ENCODE measurements around the gene CCT5.
"Not testable (repeated sequence)": the region's sequence is repeated elsewhere in the genome, so short reads cannot be mapped to it uniquely, and the experiment has no call there.

Gene CCT5

DNA sequence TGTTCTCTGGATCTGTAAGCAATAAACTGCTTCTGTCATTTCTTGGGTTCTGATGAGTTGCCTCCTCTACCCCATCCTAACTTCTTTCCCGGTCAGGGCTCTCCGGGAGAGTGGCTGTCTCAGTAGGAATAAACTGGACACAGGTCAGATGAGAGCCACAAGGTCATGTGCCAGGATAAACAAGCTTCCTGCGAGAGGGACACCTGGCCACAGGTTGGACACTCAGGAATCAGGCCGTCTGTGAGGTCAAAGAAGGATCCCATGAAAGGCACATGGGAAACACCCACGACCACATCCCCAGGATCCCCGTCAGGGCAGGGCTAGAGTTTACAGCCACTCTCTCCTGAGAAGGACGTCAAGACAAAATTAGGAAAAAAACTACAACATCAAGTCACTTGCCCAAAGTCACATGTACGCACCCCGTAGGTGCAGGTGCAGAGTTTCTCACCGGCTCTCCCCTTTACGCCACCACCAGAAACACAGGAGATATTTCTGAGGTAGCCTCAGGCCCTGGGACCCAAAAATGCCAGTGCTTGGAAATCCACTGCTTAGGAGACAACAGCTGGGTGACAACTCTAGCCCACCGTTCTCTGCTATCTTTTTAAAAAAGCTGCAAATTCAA lies 28.7 kb downstream of the CCT5 start:
- no peak for DNase-seq

DNA sequence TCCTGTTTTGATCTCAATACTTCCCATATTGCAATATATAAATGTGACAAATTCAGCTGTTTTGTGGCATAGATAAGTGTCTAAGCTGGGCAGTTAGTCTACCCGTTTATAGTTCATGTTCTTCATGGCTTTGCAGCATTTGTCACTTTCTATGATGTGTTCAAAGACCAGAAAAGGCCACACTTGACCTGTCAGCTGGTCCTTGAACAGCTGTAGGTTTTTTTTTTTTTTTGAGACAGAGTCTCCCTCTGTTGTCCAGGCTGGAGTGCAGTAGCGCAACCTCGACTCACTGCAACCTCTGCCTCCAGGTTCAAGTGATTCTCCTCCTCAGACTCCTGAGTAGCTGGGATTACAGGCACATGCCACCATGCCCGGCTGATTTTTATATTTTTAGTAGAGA lies 29.2 kb downstream of the CCT5 start:
- no peak for DNase-seq

DNA sequence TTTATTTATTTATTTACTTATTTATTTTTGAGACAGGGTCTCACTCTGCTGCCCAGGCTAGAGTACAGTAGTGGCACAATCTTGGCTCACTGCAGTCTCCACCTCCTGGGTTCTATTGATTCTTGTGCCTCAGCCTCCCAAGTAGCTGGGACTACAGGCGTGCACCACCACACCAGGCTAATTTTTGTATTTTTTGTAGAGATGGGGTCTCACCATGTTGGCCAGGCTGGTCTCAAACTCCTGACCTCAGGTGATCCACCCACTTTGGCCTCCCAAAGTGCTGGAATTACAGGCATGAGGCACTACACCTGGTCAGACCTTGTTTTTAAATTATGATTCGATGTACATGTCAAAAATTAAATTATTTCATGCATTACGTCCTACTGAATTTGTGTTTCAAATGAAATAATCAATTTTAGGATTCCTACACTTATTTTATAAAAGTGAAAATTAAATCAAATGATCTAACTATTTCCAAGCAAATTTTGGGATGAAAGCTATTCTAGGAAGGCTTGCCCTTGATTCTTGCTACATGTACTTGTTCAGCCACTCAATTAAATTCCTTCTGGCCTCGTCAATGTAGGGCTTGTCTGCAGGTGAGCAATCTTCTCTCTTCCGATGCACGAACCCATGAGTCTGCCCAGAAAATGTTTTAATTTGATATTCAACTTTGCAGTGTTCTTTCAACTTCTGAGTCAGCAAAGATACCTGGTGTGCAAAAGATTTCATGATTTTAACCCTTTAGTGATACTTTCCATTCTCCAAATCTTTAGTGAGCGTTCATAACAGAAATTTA lies 30.0 kb downstream of the CCT5 start:
- no peak for DNase-seq

DNA sequence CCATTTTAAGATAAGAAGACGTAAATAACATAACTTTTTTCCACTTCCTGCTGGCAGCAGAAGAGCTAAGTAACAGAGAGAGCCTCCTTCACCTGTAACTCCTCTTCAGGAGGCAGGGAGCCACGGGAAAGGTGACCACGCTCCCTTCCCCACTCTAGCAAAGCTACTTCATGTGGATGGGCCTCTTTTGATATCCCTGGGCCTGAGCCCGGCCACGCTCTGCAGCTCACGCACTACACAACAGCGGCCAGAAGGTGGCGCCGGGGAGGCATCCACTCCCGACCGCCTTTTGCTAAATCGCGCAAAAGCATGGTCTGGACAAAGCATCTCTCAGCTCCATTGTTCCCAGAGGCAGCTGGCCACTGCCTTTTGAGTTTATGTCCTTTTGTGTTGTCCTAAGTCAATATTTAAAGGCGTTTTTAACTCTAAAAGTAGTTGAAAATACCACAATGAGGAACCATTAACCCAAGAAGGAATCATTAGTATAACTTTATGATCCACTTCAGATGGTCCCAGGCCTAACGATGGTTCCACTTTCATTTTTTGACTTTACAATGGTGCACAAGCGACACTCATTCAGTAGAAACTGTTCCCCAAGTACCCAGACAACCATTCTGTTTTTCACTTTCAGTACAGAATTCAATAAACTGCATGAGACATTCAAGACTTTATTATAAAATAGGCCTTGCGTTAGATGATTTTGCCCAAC lies 34.0 kb downstream of the CCT5 start:
- DNase-seq: peak; percentile 11

DNA sequence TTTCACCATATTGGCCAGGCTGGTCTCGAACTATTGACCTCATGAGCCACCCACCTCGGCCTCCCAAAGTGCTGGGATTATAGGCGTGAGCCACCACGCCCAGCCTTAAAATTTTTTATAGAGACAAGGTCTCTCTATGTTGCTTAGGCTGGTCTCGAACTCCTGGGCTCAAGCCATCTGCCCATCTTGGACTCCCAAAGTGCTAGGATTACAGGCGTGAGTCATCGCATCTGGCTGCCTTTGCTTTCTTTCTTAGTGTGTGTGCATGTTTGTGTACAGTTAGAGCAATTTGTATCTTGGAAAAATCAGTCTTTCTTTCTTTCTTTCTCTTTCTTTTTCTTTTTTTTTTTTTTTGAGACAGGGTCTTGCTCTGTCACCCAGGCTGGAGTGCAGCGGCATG lies 35.3 kb downstream of the CCT5 start:
- DNase-seq: not testable (repeated sequence)

DNA sequence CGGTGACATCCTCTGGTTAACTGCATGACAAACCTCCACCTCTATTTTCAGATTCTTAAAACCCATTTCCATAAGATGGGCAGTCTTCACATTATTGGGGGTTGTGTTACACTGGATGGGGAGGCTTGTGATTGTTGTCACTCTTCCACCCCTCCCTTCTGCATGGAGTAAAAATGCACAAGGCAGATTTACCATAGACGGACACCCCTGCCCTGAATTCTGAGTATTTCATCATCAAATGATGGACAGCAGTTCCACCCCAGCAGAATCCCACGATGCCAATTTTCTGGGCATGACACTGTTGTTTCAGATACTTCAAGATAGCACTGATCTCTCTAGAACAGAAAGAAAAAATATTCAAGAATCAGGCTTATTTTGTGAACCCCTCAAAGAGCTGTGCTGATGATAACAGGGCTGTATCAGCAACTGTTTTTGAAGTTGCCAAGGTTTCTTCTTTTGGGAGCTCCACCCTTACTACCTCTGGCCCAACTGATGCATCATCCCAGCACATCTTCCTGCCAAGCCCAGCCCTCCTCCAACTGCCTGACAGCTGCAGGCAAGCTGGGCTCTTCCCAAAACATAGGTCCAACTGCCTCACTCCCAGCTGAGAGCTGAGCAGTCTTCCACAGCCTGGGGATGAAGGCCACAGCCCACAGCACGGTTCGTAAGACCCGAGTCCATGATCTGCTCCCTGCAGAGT lies 36.2 kb downstream of the CCT5 start:
- DNase-seq: no peak

DNA sequence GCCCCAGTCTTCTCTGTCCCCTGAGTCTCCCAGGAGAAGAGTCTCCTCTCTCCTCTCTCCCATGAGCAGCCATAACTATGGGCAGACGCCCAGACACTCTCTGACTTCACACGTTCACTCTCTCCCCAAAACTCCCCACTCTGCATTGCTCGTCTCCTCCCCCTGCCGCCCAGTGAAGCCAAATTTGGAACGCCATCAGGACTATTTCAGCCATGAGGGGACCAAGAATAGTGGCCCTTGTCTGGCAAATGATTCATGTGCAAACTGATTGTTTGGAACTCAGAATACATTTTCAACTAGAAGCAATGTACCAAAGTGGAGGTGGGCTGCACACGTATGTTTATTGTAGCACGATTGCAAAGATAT lies 36.8 kb downstream of the CCT5 start:
- no peak for DNase-seq

DNA sequence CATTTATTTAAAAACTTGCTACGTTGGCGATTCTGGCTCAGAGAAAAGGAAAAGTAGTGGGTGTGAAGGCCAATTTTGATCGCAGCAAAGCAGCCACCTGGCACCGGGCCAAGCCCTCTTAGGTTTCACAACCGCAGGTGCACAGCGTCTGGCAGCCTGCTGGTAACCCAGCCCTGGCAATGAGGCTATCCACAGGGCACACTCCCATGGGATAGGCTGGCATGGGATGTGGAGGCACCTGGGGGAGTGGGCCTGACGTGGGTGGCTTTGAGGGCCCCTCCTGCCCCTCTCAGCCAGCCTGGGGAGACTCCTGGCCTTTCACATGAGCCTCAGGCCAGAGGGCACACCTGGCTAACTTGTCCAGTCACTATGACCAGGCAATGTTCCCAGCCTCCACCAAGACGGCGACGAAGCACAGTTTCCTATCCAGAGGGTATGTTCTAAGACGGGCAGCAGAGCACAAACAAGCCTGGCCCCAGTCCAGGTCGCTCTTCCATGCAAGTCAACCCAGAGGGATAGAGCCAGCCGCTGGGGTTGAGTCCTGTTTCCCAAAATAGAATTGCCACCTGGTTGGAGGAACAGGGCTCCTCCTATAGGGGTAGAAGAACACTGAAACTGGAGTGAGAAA lies 38.6 kb downstream of the CCT5 start:
- no peak for DNase-seq

DNA sequence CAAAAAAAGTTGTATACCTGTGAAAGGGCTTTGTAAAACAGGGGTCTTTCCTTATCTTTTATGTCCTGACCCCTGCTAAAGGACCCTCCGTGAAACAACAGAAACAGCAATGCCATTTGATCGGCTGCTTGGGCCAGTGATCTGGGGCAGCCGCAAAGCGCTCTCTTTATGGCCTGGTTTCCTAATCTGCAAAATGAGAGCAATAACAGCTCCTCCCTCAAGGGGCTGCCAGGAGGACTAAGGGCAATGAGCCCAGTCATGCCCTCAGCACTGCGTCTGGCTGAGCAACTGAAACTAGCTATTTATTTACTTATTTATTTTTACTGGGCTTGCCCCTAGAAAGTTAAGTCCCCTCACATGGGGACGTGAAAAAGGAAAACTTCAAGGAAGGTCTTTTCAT lies 39.3 kb downstream of the CCT5 start:
- no peak for DNase-seq

DNA sequence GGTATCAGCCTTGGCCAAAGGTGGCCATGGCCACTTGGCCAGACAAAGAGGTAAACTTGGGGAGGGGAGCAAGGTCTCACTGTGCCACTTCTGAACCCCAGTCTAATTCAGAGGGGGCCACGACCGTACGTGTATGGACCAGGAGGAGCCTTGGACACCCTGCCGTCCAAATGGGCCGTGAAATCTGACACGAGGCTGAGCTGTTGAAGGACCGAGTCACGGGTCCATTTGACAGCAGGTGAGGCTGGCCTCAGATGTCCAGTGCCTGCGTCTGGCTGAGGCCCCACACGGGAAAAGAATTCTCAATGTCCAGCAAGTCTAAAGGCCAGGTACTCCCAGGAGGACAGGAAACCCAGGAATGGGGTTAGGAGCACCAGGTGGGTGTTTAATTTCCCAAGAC lies 39.9 kb downstream of the CCT5 start:
- no peak for DNase-seq

DNA sequence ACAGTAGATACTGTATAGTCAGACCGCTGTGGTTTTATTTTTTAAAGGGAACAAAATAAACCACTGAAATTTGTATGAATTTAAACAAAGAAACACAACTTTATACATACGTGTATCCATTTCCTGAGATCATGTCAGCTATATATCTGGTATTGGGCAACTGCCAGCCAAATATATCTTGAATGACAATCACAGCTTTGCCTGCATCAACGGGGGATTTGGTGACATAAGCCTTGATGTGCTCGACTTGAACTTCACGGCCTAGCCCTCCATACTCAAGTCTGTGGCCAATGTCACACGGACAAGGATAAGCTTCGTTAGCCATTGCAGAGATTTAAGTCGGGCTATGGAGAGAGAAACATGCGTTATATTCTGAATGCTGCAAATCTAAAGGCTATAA lies 40.4 kb downstream of the CCT5 start:
- no peak for DNase-seq

DNA sequence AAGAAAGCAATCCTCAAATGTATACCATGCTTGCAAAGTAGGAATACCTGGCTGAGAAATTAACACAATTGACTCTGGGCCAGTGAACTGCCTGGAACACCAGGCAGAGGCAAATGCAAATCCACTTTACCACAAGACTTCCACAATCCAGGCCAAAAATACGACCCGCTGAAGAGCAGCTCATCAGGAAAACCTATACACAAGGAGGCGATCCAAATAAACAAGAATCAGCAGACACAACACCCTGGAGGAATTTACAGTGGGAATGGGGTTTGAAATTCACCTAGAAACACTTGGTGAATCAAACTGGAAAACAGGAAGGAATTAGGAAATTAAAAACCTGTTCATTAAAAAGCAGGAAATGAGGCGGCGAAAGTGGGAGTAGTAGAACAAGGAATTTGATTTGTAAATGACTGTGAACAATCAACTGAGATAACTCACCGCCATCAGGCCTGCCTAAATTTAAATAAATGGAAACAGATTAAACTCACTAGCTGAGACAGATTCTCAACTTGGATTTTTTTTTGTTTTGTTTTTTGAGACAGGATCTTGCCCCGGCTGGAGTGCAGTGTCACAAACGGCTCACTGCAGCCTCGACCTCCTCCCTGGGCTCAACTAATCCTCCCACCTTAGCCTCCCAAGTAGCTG lies 41.7 kb downstream of the CCT5 start:
- no peak for DNase-seq

DNA sequence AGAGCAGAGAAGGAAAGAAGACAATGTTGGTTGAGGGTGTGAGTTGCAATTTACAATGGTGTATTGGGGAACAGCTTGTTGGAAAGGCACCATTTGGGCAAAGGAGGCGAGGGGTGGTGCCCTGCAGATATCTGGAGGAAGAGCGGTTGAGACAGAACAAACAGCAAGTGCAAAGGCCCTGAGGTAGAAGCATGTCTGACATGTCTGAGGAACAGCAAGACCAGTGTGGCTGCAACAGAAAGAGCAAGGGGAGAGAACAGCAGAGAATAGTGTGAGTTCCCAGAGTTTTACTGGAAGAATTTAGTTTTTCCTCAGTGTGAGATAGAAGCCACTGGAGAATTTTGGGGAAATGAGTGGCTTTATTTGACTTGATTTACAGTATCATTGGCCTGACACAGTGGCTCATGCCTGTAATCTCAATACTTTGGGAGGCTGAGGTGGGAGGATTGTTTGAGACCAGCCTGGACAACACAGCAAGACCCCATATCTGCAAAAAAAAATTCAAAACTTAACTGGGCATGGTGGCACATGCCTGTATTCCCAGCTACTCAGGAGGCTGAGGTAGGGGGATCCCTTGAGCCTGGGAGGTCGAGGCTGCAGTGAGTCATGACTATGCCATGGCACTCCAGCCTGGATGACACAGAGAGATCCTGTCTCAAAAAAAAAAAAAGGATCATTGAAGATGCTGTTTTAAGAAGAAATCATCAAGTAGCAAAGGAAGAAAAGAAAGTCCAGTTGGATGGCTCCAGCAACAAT lies 44.0 kb downstream of the CCT5 start:
- no peak for DNase-seq

DNA sequence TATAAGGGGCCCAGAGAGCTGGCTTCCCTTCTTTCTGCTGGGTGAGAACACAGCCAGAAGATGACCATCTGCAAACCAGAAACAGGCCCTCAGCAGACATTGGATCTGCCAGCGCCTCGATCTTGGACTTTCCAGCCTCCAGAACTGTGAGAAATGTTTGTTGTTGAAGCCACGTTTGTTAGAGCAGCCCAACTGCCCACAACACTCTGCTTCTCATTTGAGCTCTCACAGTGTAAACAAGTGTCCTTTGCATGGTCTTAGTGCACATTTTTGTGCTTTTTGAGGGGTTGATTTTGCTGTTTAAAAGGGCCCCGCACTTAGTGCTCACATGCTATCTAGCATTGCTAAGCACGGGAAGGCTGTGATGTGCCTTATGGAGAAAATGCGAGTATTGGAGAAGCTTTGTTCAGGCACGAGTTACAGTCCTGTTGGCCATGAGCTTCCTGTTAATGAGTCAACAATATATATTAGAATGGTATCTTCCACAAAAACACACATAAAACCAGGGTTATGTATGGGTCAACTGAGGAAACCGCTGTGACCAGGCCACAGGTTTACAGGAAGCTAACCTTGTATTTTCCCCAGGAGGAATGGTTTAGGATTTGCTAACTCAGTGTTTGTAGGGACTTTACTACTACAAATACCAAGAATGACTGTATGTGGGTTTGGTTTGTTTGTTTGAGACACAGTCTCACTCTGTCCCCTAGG lies 45.7 kb downstream of the CCT5 start:
- DNase-seq: no peak

DNA sequence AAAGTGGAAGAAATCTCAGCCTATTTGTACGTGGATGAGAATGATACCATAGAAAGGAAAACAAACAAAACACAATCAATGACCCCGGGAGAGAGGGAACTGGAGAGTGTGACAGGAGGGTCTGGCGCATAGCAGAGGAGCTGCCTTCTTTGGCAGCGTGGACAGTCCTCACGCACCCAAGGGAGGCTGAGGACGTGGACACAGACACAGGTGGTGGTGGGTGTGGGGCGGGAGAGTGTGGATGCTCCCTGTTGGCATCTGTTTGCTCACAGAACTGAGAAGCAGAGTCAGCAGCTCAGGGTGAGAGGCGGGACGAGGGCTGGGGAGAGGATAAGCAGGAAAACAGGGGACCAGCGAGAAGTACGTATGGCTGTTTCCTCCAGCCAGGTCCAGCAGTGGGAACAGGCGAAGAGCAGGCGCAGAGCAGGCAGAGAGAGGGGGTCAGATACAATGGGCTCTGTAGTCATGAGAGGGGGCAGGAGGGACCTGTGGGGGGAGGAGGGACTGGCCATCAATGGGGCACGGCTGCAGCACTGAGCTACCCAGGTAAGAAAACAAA lies 47.6 kb downstream of the CCT5 start:
- no peak for DNase-seq

DNA sequence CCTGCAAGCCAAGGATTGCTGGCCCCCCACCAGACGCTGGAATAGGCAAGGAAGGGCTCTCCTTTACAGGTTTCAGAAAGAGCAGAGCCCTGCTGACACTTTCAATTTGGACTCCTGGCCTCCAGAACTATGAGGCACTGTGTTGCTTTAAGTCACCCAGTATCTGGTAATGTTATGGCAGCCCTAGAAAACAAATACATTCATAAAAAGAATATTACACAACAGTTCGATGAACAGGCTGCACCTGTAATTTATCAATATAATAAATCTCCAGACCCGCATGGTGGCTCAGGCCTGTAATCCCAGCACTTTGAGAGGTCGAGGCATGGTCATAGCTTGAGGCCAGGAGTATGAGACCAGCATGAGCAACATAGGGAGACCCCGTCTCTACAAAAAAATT lies 50.2 kb downstream of the CCT5 start:
- no peak for DNase-seq

DNA sequence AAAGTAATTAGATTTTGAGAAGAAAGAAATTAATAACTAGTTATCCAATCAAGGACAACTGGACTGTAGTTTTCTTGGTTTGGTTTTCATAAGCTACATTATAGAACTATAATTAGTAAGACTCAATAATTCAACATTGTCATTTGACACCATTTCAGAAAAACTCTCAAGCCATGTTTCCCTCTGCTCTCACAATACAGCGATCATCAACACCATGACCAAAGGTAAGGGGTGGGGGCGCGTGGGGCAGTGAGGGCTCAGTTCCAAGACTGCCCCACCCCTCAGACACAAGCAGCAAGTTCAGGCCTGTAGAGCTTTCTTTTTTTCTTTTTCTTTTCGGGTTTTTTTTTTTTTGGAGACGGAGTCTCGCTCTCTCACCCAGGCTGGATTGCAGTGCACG lies 51.2 kb downstream of the CCT5 start:
- DNase-seq: no peak

DNA sequence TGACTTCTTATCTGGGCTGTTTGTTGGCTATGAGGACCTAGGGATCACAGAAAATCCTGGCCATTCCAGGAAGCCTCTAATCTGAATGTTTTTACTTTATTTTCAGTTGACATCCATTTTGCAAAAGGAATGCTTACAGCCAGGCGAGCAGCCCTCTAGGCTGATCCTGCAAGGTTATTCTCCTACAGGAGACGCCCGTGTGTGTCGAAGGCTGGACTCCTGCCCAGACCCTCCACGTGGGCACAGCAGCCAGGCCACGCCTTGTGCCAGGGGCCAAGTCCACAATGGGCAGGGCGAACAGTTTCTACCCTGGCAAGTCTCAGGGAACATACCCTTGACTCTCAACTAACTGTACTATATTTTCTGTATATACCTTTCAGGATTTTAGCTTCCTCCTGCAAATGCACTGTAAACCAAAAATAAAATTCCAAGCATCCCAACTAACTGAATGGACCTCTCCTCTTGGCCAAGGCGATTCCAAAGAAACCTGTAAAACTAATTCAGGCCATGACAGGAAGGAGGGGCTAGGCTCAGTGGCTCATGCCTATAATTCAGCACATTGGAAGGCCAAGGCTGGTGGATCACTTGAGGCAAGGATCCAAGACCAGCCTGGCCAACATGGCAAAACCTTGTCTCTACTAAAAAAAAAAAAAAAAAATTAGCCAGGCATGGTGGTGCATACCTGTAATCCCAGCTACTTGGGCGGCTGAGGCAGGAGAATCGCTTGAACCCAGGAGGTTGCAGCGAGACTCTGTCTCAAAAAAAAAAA lies 51.9 kb downstream of the CCT5 start:
- no peak for DNase-seq

DNA sequence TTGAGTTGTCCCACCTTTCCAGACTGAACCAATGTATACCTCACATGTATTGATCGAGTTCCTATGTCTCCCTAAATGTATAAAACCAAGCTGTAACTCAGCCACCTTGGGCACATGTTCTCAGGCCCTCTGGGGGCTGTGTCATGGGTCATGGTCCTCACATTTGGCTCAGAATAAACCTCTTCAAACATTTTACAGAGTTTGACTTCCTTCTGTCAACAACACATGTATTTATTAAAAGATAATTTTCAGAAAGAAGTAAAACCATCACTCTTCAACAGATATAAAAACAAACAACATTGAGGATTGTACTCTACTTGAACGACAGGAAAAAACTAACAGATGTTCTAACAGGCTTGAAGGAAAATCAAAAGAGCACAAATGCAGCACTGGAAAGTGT lies 53.1 kb downstream of the CCT5 start:
- DNase-seq: no peak

DNA sequence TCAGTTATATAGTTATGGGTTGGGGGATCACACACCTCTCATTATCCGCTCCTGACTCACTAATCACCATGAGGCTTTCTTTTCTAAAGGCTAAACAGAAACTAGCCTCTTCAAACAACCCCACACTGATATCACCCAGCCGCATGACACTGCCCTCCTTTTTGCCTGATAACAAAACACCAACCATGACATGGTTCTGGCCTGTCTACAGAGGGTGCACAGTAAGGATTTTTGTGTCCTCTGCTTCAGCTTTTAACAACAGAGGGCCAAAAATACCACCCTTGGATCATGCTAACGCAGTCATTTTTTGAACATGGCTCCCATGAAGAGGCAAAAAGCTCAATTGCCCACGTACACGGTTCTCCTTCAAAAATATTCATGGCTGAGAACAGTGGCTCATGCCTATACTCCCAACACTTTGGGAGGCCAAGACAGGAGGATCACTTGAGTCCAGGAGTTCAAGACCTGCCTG lies 53.7 kb downstream of the CCT5 start:
- no peak for DNase-seq

All from KG1 (cell line).